CD4-positive, alpha-beta memory T cell (primary cell): ENCODE data around the gene GXYLT1. TPM values are rescaled to one million over a fixed set of nuclear protein-coding genes. Genes with fewer than 3 reads are reported as not detected.
"Not testable (repeated sequence)": the region's sequence is repeated elsewhere in the genome, so short reads cannot be mapped to it uniquely, and the experiment has no call there.

ENCODE experiments used
- CTCF ChIA-PET: fragments of 350-600 bp; sonication (Branson Sonifier 250); formaldehyde crosslinking; loops from one replicate; lab custom pipeline; 2021; ENCODE audit warnings: inconsistent platforms; ENCODE audit not compliant: partially characterized antibody; lab: Charles Lee
- POLR2A ChIA-PET: fragments of 350-600 bp; sonication (Branson Sonifier 250); formaldehyde crosslinking; loops from one replicate; lab custom pipeline; 2021; ENCODE audit not compliant: partially characterized antibody; lab: Charles Lee
- DNase-seq, 5 donors: peaks; one replicate each; pipeline versions ENCODE4 v3.0.0 to v3.0.0-alpha.2; 2020 to 2022; ENCODE audit warnings: mixed read lengths in 1 of 5
- H3K27ac ChIP-seq: one replicate; pipeline ENCODE4 v1.7.0; 2013; ENCODE audit warnings: low read depth, low read length
- H3K27me3 ChIP-seq: 2 replicates; pipeline ENCODE4 v1.7.0; 2013; ENCODE audit warnings: mild to moderate bottlenecking, low read length, moderate library complexity; ENCODE audit not compliant: insufficient read depth
- H3K36me3 ChIP-seq: 2 replicates; pipeline ENCODE4 v1.7.0; 2013; ENCODE audit warnings: mild to moderate bottlenecking, low read length, moderate library complexity; ENCODE audit not compliant: insufficient read depth
- H3K4me1 ChIP-seq: 2 replicates; pipeline ENCODE4 v1.7.0; 2013; ENCODE audit warnings: mild to moderate bottlenecking, low read length, moderate library complexity; ENCODE audit not compliant: insufficient read depth
- H3K4me3 ChIP-seq, 2 donors: one replicate each; pipeline ENCODE4 v1.7.0; 2013; ENCODE audit warnings: low read length in 2 of 2, mild to moderate bottlenecking in 1 of 2
- H3K9me3 ChIP-seq, 2 donors: one replicate each; pipeline ENCODE4 v1.7.0; 2013; ENCODE audit warnings: low read length in 2 of 2, control low read depth in 1 of 2; ENCODE audit not compliant: control insufficient read depth in 1 of 2
- H3K27ac Mint-ChIP-seq, 7 donors: one replicate each; pipeline ENCODE4 v1.8.0; 2020 to 2021; ENCODE audit warnings: mixed read lengths in 7 of 7, mild to moderate bottlenecking in 6 of 7, inconsistent platforms in 3 of 7, moderate library complexity in 3 of 7
- H3K27me3 Mint-ChIP-seq, 2 donors: one replicate each; pipeline ENCODE4 v1.8.0; 2020 to 2021; ENCODE audit warnings: mixed read lengths in 2 of 2
- H3K36me3 Mint-ChIP-seq, 2 donors: one replicate each; pipeline ENCODE4 v1.8.0; 2020 to 2021; ENCODE audit warnings: mixed read lengths in 2 of 2, inconsistent platforms in 1 of 2, mild to moderate bottlenecking in 1 of 2
- H3K4me1 Mint-ChIP-seq, 4 donors: one replicate each; pipeline ENCODE4 v1.8.0; 2020 to 2021; ENCODE audit warnings: mixed read lengths in 4 of 4, mild to moderate bottlenecking in 1 of 4
- H3K4me3 Mint-ChIP-seq, 8 donors: one replicate each; pipeline ENCODE4 v1.8.0; 2020 to 2021; ENCODE audit warnings: mixed read lengths in 8 of 8, mild to moderate bottlenecking in 7 of 8, moderate library complexity in 6 of 8, inconsistent platforms in 3 of 8
- H3K9me3 Mint-ChIP-seq, 8 donors: one replicate each; pipeline ENCODE4 v1.8.0; 2020 to 2021; ENCODE audit warnings: mixed read lengths in 8 of 8, mild to moderate bottlenecking in 5 of 8, inconsistent platforms in 3 of 8, moderate library complexity in 1 of 8
- intact Hi-C: fragments of 100-400 bp; cut with micrococcal nuclease; formaldehyde crosslinking; loops from one replicate; pipeline ENCODE4 v1.15.1; 2023
- polyA plus RNA-seq, 2 donors: library from polyadenylated mRNA; unstranded; fragments of 300-500 nt; fragmentation: Illumina TruSeq; gene quantifications; one replicate each; pipeline ENCODE4 v1.2.3, GENCODE V29; 2021
- total RNA-seq, 2 experiments: library from RNA; stranded (reverse); gene quantifications; one replicate each; pipeline ENCODE4 v1.2.3, GENCODE V29; 2021

The GXYLT1 gene
- total and polyA plus RNA-seq, 4 experiments from 2014 or later: 2.3 to 9.5 (median 6.2) TPM

- Mint-ChIP-seq H3K27ac (no peak overlapping the region), H3K4me1 (no peaks in the 10 kb centered on the region), H3K4me3 (no peak overlapping the region), H3K9me3 (peaks cover 0 to 9% (median 5%) of the 10 kb centered on the region in 8 donors), H3K27me3 (peaks cover 14 to 17% of the 10 kb centered on the region in 2 donors), H3K36me3 (no peaks in the 10 kb centered on the region)
- Histone ChIP-seq H3K4me1 (no peaks in the 10 kb centered on the region), H3K27ac (no peak overlapping the region), H3K4me3 (no peak overlapping the region), H3K27me3 (no peaks in the 10 kb centered on the region), H3K9me3 (no peaks in the 10 kb centered on the region), H3K36me3 (no peaks in the 10 kb centered on the region)
- POLR2A ChIA-PET: no interaction called here
- no peak for DNase-seq
- CTCF ChIA-PET: interaction anchor here (2.3 kb wide), 1 partner anchor 29 kb away, joined by 9 read pairs; no protein-coding TSS in a partner anchor
- intact Hi-C loops: no loop called here
These were observed 91.2 kb downstream of the GXYLT1 start for GRCh38 chr12:42053456-42053855.

- H3K27ac ChIP-seq, DNase-seq, H3K9me3 ChIP-seq, H3K4me3 ChIP-seq, H3K27ac Mint-ChIP-seq, H3K36me3 ChIP-seq, POLR2A ChIA-PET, H3K27me3 ChIP-seq, H3K4me1 ChIP-seq, CTCF ChIA-PET, intact Hi-C loops, H3K36me3 Mint-ChIP-seq, H3K27me3 Mint-ChIP-seq, H3K4me1 Mint-ChIP-seq, H3K4me3 Mint-ChIP-seq: not testable (repeated sequence)
- peaks cover 2 to 24% (median 15%) of the 10 kb centered on the region in 8 donors for H3K9me3 Mint-ChIP-seq
These were observed 95.7 kb downstream of the GXYLT1 start for GRCh38 chr12:42048980-42049379.

- H3K4me3 Mint-ChIP-seq: no peak overlapping the region
- H3K36me3 ChIP-seq: no peaks in the 10 kb centered on the region
- H3K27me3 ChIP-seq: no peaks in the 10 kb centered on the region
- no peaks in the 10 kb centered on the region for H3K9me3 ChIP-seq
- no peaks in the 10 kb centered on the region for H3K36me3 Mint-ChIP-seq
- no peak overlapping the region for H3K27ac ChIP-seq
- H3K4me3 ChIP-seq: no peak overlapping the region
- DNase-seq: no peak
- ChIA-PET CTCF (interaction anchor here (1.1 to 2.8 kb wide), 2 partner anchors 15 to 18 kb away, joined by 3 to 12 read pairs; no protein-coding TSS in a partner anchor), POLR2A (no interaction called here)
- no peaks in the 10 kb centered on the region for H3K4me1 Mint-ChIP-seq
- no peak overlapping the region for H3K27ac Mint-ChIP-seq
- H3K4me1 ChIP-seq: no peaks in the 10 kb centered on the region
- H3K9me3 Mint-ChIP-seq: peaks cover 0 to 4% (median under 1%) of the 10 kb centered on the region in 8 donors
- H3K27me3 Mint-ChIP-seq: peaks cover 7 to 9% of the 10 kb centered on the region in 2 donors
- intact Hi-C loops: no loop called here
These were observed 105.1 kb downstream of the GXYLT1 start for GRCh38 chr12:42039577-42039976.

- no peaks in the 10 kb centered on the region for H3K27me3 ChIP-seq
- CTCF ChIA-PET: interaction anchor here (1.1 to 2.8 kb wide), 2 partner anchors 15 to 17 kb away, joined by 3 to 12 read pairs; no protein-coding TSS in a partner anchor
- H3K27me3 Mint-ChIP-seq: peaks cover 7 to 9% of the 10 kb centered on the region in 2 donors
- no peak overlapping the region for H3K27ac Mint-ChIP-seq
- intact Hi-C loops: no loop called here
- no peak for DNase-seq
- no peaks in the 10 kb centered on the region for H3K4me1 Mint-ChIP-seq
- no peaks in the 10 kb centered on the region for H3K36me3 Mint-ChIP-seq
- H3K27ac ChIP-seq: no peak overlapping the region
- POLR2A ChIA-PET: no interaction called here
- H3K9me3 ChIP-seq: no peaks in the 10 kb centered on the region
- no peak overlapping the region for H3K4me3 Mint-ChIP-seq
- peaks cover 0 to 4% (median under 1%) of the 10 kb centered on the region in 8 donors for H3K9me3 Mint-ChIP-seq
- H3K4me1 ChIP-seq: no peaks in the 10 kb centered on the region
- H3K4me3 ChIP-seq: no peak overlapping the region
- H3K36me3 ChIP-seq: no peaks in the 10 kb centered on the region
These were observed 105.5 kb downstream of the GXYLT1 start for GRCh38 chr12:42039176-42039575.

- H3K4me3 Mint-ChIP-seq: no peak overlapping the region
- H3K4me1 Mint-ChIP-seq: peaks cover 0 to 3% (median 0%) of the 10 kb centered on the region in 4 donors
- no peaks in the 10 kb centered on the region for H3K4me1 ChIP-seq
- ChIA-PET POLR2A (no interaction called here), CTCF (interaction anchor here (2.8 kb wide), 1 partner anchor 8 kb away, joined by 25 read pairs; no protein-coding TSS in a partner anchor)
- no peak overlapping the region for H3K4me3 ChIP-seq
- H3K36me3 ChIP-seq: no peaks in the 10 kb centered on the region
- no peak overlapping the region for H3K27ac Mint-ChIP-seq
- H3K9me3 Mint-ChIP-seq: peaks cover 0 to 3% (median 0%) of the 10 kb centered on the region in 8 donors
- no peak overlapping the region for H3K27ac ChIP-seq
- peaks cover 3% of the 10 kb centered on the region for H3K27me3 ChIP-seq
- no peaks in the 10 kb centered on the region for H3K36me3 Mint-ChIP-seq
- intact Hi-C loops: no loop called here
- no peaks in the 10 kb centered on the region for H3K9me3 ChIP-seq
- peaks cover 7 to 12% of the 10 kb centered on the region in 2 donors for H3K27me3 Mint-ChIP-seq
- DNase-seq: no peak
These were observed 112.7 kb downstream of the GXYLT1 start for GRCh38 chr12:42031847-42032564.

Other genes starting within 250 kb of the GXYLT1 start
- 10 to 100 TPM; 40.0 to 40.7 TPM for gene YAF2, start 93.4 kb upstream of the GXYLT1 start, total RNA-seq
- gene YAF2, start 93.4 kb upstream of the GXYLT1 start, polyA plus RNA-seq: 10 to 100 TPM in 1 of 2 donors, 1 to 10 TPM in 1; 7.2 to 18.7 TPM
- 10 to 100 TPM; 21.2 to 27.1 TPM for gene ZCRB1, start 181.2 kb upstream of the GXYLT1 start, total RNA-seq
- 10 to 100 TPM; 48.1 to 80.5 TPM for gene ZCRB1, start 181.2 kb upstream of the GXYLT1 start, polyA plus RNA-seq
- 100 to 1,000 TPM in 1 of 2 experiments, 10 to 100 TPM in 1; 98.0 to 104 TPM for gene PPHLN1, start 181.3 kb upstream of the GXYLT1 start, total RNA-seq
- gene PPHLN1, start 181.3 kb upstream of the GXYLT1 start, polyA plus RNA-seq: 100 to 1,000 TPM; 152 to 160 TPM